ENCODE results near the gene LY6G6D. TPM values are rescaled to one million over a fixed set of nuclear protein-coding genes. Genes with fewer than 3 reads are reported as not detected.

LY6G6D gene
- total RNA-seq, 1 experiment from 2014 or later, result not detected

- Histone ChIP-seq H3K79me2 (ENCODE audit: insufficient read depth, low read length) (peaks cover 2% of the 10 kb centered on the region; the same call in 1 of the 2 replicates), H2AFZ (ENCODE audit: low read length) (no peak overlapping the region), H2AK5ac (ENCODE audit: insufficient read length, low read length) (no peak overlapping the region), H3K23ac (ENCODE audit: insufficient read length, low read depth, low read length) (no peak overlapping the region), H3K23me2 (ENCODE audit: insufficient read length, low read depth, low read length, poor library complexity, severe bottlenecking) (peaks cover 3% of the 10 kb centered on the region), H3K79me1 (ENCODE audit: insufficient read depth, low read depth, low read length, poor library complexity, severe bottlenecking) (peaks cover 6% of the 10 kb centered on the region), H3T11ph (ENCODE audit: low read length) (no peak overlapping the region), H2BK15ac (ENCODE audit: low read depth, low read length) (no peak overlapping the region), H2BK120ac (ENCODE audit: low read depth, low read length, poor library complexity, severe bottlenecking) (no peak overlapping the region), H3K4me2 (ENCODE audit: insufficient read depth, insufficient read length, low read length) (no peak overlapping the region), H2BK20ac (ENCODE audit: low read depth, low read length, poor library complexity, severe bottlenecking) (no peak overlapping the region), H3K56ac (ENCODE audit: insufficient read length, low read depth, low read length) (no peak overlapping the region), H3K18ac (ENCODE audit: insufficient read length, low read depth, low read length) (no peak overlapping the region), H2BK12ac (ENCODE audit: insufficient read length, low read depth, low read length) (no peak overlapping the region), H4K91ac (ENCODE audit: insufficient read length, low read depth, low read length) (no peak overlapping the region), H4K5ac (ENCODE audit: insufficient read length, low read depth, low read length) (no peak overlapping the region), H2BK5ac (ENCODE audit: insufficient read length, low read length) (no peak overlapping the region), H4K8ac (replicated peaks; ENCODE audit: insufficient read length, low read depth, low read length) (no peak overlapping the region), H3K27ac (ENCODE audit: insufficient read length, low read depth, low read length) (no peak overlapping the region), H3K4me1 (ENCODE audit: insufficient read depth, low read length) (peaks cover 4% of the 10 kb centered on the region; the same call in 1 of the 2 replicates), H3K14ac (ENCODE audit: insufficient read depth, low read length) (no peak overlapping the region), H3K27me3 (ENCODE audit: insufficient read depth, low read length) (no peaks in the 10 kb centered on the region), H3K9ac (ENCODE audit: extremely low read depth, insufficient read length, low read length) (no peak overlapping the region), H3K4ac (ENCODE audit: low read depth, low read length) (no peak overlapping the region), H4K20me1 (ENCODE audit: control insufficient read depth, insufficient read depth, insufficient read length) (no peaks in the 10 kb centered on the region), H3K9me3 (ENCODE audit: control insufficient read depth, low read depth, low read length) (no peaks in the 10 kb centered on the region)
- DNase-seq, result no peak
- TF ChIP-seq CTCF (conservative IDR thresholded peaks at IDR 0.05), result no peak
- Mint-ChIP-seq H3K27me3 (ENCODE audit: low read depth) (no peaks in the 10 kb centered on the region; the same call in 1 of the 2 replicates), H3K4me1 (peaks cover 8 to 9% of the 10 kb centered on the region in 2 experiments), H3K9me3 (no peaks in the 10 kb centered on the region; a peak in 1 of 5 replicates), H3K36me3 (ENCODE audit: insufficient read depth in 1 of 3, low read depth in 3 of 3) (peaks cover 4 to 54% (median 25%) of the 10 kb centered on the region in 3 experiments; a peak in 6 of 7 replicates), H3K4me3 (no peak overlapping the region), H3K27ac (no peak overlapping the region; a peak in 2 of 7 replicates)
- no CpG with 5 or more reads among the region's 3 CpGs for WGBS (ENCODE audit: extremely low coverage, insufficient read length, low lambda C conversion rate)
These were observed 17.6 kb upstream of the LY6G6D start for GRCh38 chr6:31697555-31697954.
